Body of pancreas (tissue), 4 donors: ENCODE measurements around the gene CCDC12.

Source experiments
- POLR2A ChIP-seq, 3 donors: fragments of 450-650 bp; IDR thresholded peaks; one replicate each; pipeline ENCODE4 v1.6.1; 2016; ENCODE audit warnings: antibody characterized with exemption in 3 of 3, mild to moderate bottlenecking in 2 of 3
- TF ChIP-seq, protein P1 (sequence below), 7 experiments: fragments of 450-650 bp in 4 of 7; fragments of 200-600 bp in 3 of 7; sonication (generic) in 3 of 7; IDR thresholded peaks; one replicate each; pipeline ENCODE4 v1.5.1; 2016 to 2019; ENCODE audit warnings: antibody characterized with exemption in 7 of 7

DNA sequence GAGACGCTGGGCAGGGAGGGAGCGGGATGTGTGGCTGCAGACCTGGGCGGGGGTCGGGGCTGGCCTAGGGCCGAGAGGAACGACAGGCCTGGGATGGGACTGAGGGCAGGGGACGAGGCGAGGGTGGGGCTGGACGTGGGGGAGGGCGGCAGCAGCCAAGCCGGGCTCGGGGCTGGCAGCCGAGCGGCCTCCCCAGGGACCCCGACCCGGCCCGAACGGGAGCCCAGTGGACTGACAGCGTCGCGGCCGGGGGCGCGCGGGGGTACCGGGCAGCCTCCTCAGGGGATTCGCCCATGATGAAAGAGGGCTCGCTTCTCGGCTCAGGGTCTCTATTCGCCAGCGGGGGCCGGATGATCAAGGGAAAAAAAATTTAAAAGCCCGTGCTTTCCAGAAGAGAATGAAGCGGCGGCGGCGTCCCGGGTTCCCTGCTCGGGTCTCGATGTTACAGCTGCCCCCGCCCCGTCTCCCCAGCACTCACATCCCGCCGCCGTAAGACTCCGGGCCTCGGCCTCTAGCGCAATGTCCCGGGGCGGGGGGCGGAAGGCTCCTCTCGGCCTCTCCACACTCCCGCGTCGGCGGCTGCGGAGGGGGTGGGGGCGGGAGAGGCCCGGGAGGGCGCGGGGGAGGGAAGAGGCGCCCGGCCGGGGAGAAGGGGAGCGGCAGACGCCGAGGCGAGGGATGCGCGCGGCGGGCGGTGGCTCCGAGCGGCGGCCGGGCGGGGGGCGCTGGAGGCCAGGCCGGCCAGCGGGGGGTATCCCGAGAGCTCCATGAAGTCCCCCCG, 94.8 kb downstream of the CCDC12 start:
- TF ChIP-seq, protein P1, sequence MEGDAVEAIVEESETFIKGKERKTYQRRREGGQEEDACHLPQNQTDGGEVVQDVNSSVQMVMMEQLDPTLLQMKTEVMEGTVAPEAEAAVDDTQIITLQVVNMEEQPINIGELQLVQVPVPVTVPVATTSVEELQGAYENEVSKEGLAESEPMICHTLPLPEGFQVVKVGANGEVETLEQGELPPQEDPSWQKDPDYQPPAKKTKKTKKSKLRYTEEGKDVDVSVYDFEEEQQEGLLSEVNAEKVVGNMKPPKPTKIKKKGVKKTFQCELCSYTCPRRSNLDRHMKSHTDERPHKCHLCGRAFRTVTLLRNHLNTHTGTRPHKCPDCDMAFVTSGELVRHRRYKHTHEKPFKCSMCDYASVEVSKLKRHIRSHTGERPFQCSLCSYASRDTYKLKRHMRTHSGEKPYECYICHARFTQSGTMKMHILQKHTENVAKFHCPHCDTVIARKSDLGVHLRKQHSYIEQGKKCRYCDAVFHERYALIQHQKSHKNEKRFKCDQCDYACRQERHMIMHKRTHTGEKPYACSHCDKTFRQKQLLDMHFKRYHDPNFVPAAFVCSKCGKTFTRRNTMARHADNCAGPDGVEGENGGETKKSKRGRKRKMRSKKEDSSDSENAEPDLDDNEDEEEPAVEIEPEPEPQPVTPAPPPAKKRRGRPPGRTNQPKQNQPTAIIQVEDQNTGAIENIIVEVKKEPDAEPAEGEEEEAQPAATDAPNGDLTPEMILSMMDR (IDR thresholded peaks at IDR 0.05), result no peak
- no peak for TF ChIP-seq POLR2A (IDR thresholded peaks at IDR 0.05)
